H9 (cell line): ENCODE measurements around the gene DPP6. TPM values are rescaled to one million over a fixed set of nuclear protein-coding genes. Genes with fewer than 3 reads are reported as not detected.

Experiments used
- DNase-seq: peaks from one replicate; pipeline ENCODE4 v3.0.0-alpha.2; 2017
- H2AFZ ChIP-seq: one replicate; pipeline ENCODE4 v1.6.1; 2013; ENCODE audit warnings: mild to moderate bottlenecking, low read length, control low read depth, moderate library complexity
- H2AK5ac ChIP-seq: 2 replicates; pipeline ENCODE4 v1.6.1; 2013; ENCODE audit warnings: low read length, control low read depth, mixed read lengths; ENCODE audit not compliant: insufficient read length
- H2BK120ac ChIP-seq: one replicate; pipeline ENCODE4 v1.6.1; 2013; ENCODE audit warnings: low read depth, mild to moderate bottlenecking, low read length, control low read depth, inconsistent platforms; ENCODE audit not compliant: poor library complexity, severe bottlenecking
- H2BK12ac ChIP-seq: 2 replicates; pipeline ENCODE4 v1.6.1; 2013; ENCODE audit warnings: low read length, control low read depth, mixed read lengths, low read depth; ENCODE audit not compliant: insufficient read length
- H2BK15ac ChIP-seq: 2 replicates; pipeline ENCODE4 v1.6.1; 2013; ENCODE audit warnings: low read depth, low read length, control low read depth
- H2BK20ac ChIP-seq: one replicate; pipeline ENCODE4 v1.6.1; 2013; ENCODE audit warnings: low read depth, mild to moderate bottlenecking, low read length, control low read depth, inconsistent platforms; ENCODE audit not compliant: poor library complexity, severe bottlenecking
- H2BK5ac ChIP-seq: 2 replicates; pipeline ENCODE4 v1.6.1; 2013; ENCODE audit warnings: low read length, control low read depth, mixed read lengths; ENCODE audit not compliant: insufficient read length
- H3K14ac ChIP-seq: 2 replicates; pipeline ENCODE4 v1.6.1; 2013; ENCODE audit warnings: low read length, control low read depth; ENCODE audit not compliant: insufficient read depth
- H3K18ac ChIP-seq: 2 replicates; pipeline ENCODE4 v1.6.1; 2013; ENCODE audit warnings: low read depth, mild to moderate bottlenecking, mixed read lengths, low read length, control low read depth; ENCODE audit not compliant: insufficient read length
- H3K23ac ChIP-seq: 2 replicates; pipeline ENCODE4 v1.6.1; 2013; ENCODE audit warnings: low read length, control low read depth, mixed read lengths, low read depth; ENCODE audit not compliant: insufficient read length
- H3K23me2 ChIP-seq: 2 replicates; pipeline ENCODE4 v1.6.1; 2013; ENCODE audit warnings: low read depth, mild to moderate bottlenecking, mixed read lengths, low read length, control low read depth; ENCODE audit not compliant: insufficient read length, poor library complexity, severe bottlenecking
- H3K27ac ChIP-seq: 2 replicates; pipeline ENCODE4 v1.5.1; 2013; ENCODE audit warnings: low read length, control low read depth, mixed read lengths, low read depth; ENCODE audit not compliant: insufficient read length
- H3K27me3 ChIP-seq: 2 replicates; pipeline ENCODE4 v1.6.1; 2013; ENCODE audit warnings: low read length, control low read depth, inconsistent platforms; ENCODE audit not compliant: insufficient read depth
- H3K4ac ChIP-seq: 2 replicates; pipeline ENCODE4 v1.6.1; 2013; ENCODE audit warnings: low read depth, mild to moderate bottlenecking, control low read depth, inconsistent platforms, low read length, moderate library complexity
- H3K4me1 ChIP-seq: 2 replicates; pipeline ENCODE4 v1.6.1; 2013; ENCODE audit warnings: low read length, control low read depth, inconsistent platforms; ENCODE audit not compliant: insufficient read depth
- H3K4me2 ChIP-seq: 2 replicates; pipeline ENCODE4 v1.6.1; 2013; ENCODE audit warnings: low read length, control low read depth, mixed read lengths; ENCODE audit not compliant: insufficient read length, insufficient read depth
- H3K56ac ChIP-seq: 2 replicates; pipeline ENCODE4 v1.6.1; 2013; ENCODE audit warnings: low read depth, mild to moderate bottlenecking, mixed read lengths, low read length, control low read depth; ENCODE audit not compliant: insufficient read length
- H3K79me1 ChIP-seq: 2 replicates; pipeline ENCODE4 v1.6.1; 2013; ENCODE audit warnings: low read depth, mild to moderate bottlenecking, moderate library complexity, low read length, control low read depth, inconsistent platforms; ENCODE audit not compliant: insufficient read depth, poor library complexity, severe bottlenecking
- H3K79me2 ChIP-seq: 2 replicates; pipeline ENCODE4 v1.6.1; 2013; ENCODE audit warnings: low read length, control low read depth, inconsistent platforms; ENCODE audit not compliant: insufficient read depth
- H3K9ac ChIP-seq: 2 replicates; pipeline ENCODE4 v1.6.1; 2013; ENCODE audit warnings: low read length, control low read depth, mixed read lengths; ENCODE audit not compliant: insufficient read length; ENCODE audit errors: extremely low read depth
- H3K9me3 ChIP-seq: one replicate; pipeline ENCODE4 v1.6.1; 2013; ENCODE audit warnings: low read depth, low read length, inconsistent platforms; ENCODE audit not compliant: control insufficient read depth
- H3T11ph ChIP-seq: one replicate; pipeline ENCODE4 v1.6.1; 2013; ENCODE audit warnings: mild to moderate bottlenecking, low read length, control low read depth, inconsistent platforms
- H4K20me1 ChIP-seq: one replicate; pipeline ENCODE4 v1.6.1; 2013; ENCODE audit not compliant: control insufficient read depth, insufficient read length, insufficient read depth
- H4K5ac ChIP-seq: 2 replicates; pipeline ENCODE4 v1.6.1; 2013; ENCODE audit warnings: low read depth, mild to moderate bottlenecking, mixed read lengths, low read length, control low read depth; ENCODE audit not compliant: insufficient read length
- H4K8ac ChIP-seq: replicated peaks from 2 replicates; pipeline ENCODE4 v1.6.1; 2013; ENCODE audit warnings: low read length, control low read depth, mixed read lengths, low read depth; ENCODE audit not compliant: insufficient read length
- H4K91ac ChIP-seq: 2 replicates; pipeline ENCODE4 v1.6.1; 2013; ENCODE audit warnings: low read depth, mild to moderate bottlenecking, moderate library complexity, mixed read lengths, low read length, control low read depth; ENCODE audit not compliant: insufficient read length
- H3K27ac Mint-ChIP-seq, 3 experiments: 2 replicates in 2 of 3; 3 replicates in 1 of 3; pipeline ENCODE4 v1.8.0; 2020 to 2021; ENCODE audit warnings: mixed read lengths in 3 of 3, mild to moderate bottlenecking in 1 of 3, moderate library complexity in 1 of 3
- H3K27me3 Mint-ChIP-seq: 2 replicates; pipeline ENCODE4 v1.8.0; 2021; ENCODE audit warnings: low read depth, mild to moderate bottlenecking, moderate library complexity, mixed read lengths
- H3K36me3 Mint-ChIP-seq, 3 experiments: 2 replicates in 2 of 3; 3 replicates in 1 of 3; pipeline ENCODE4 v1.8.0; 2020 to 2021; ENCODE audit warnings: low read depth in 3 of 3, mixed read lengths in 3 of 3; ENCODE audit not compliant: insufficient read depth in 1 of 3
- H3K4me1 Mint-ChIP-seq, 2 experiments: 2 replicates each; pipeline ENCODE4 v1.8.0; 2020; ENCODE audit warnings: mixed read lengths in 2 of 2
- H3K4me3 Mint-ChIP-seq, 2 experiments: 2 replicates in 1 of 2; 3 replicates in 1 of 2; pipeline ENCODE4 v1.8.0; 2020 to 2021; ENCODE audit warnings: mild to moderate bottlenecking in 2 of 2, mixed read lengths in 2 of 2, moderate library complexity in 1 of 2
- H3K9me3 Mint-ChIP-seq, 2 experiments: 2 replicates in 1 of 2; 3 replicates in 1 of 2; pipeline ENCODE4 v1.8.0; 2020; ENCODE audit warnings: mild to moderate bottlenecking in 2 of 2, mixed read lengths in 2 of 2, moderate library complexity in 1 of 2
- CTCF ChIP-seq: fragments of 200-600 bp; sonication (generic); conservative IDR thresholded peaks from 3 replicates; pipeline ENCODE4 v1.8.0; 2021; ENCODE audit warnings: antibody characterized with exemption, mild to moderate bottlenecking
- WGBS: extraction: QIAGEN DNeasy Blood & Tissue Kit; methylation state at CpG from one replicate; pipeline ENCODE4 v1.1.7; 2013; ENCODE audit warnings: missing lambda C conversion rate, low lambda C conversion rate, mixed read lengths; ENCODE audit not compliant: insufficient read length; ENCODE audit errors: extremely low coverage; 5-methylcytosine and 5-hydroxymethylcytosine counted together
- total RNA-seq: library from RNA; stranded (reverse); gene quantifications from 2 replicates; pipeline ENCODE4 v1.2.1, GENCODE V29; 2021

DPP6 gene
- total RNA-seq, 1 experiment from 2014 or later = 4.5 TPM

DNA sequence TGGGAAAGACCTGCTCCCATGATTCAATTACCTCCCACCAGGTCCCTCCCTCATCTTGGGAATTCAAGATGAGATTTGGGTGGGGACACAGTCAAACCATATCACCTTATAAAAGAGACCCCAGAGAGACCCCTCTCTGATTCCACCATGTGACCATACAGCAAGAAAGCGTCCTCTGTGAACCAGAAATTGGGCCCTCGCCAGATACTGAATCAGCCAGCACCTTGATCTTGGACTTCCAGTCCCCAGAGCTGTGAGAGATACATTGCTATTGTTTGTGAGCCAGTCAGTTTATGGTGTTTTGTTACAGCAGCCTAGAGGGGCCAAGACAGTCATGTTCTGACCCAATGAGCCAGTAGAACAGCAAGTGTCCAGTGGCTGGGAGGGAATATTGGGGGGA lies 718.2 kb downstream of the DPP6 start:
- H3K4me1 Mint-ChIP-seq = peaks cover 19% of the 10 kb centered on the region in 2 experiments
- TF ChIP-seq CTCF = no peak
- no peaks in the 10 kb centered on the region for H3K27me3 ChIP-seq
- H4K5ac ChIP-seq = no peak overlapping the region
- H3K18ac ChIP-seq = no peak overlapping the region
- H2BK15ac ChIP-seq = no peak overlapping the region
- H4K20me1 ChIP-seq = no peaks in the 10 kb centered on the region
- H3K9me3 Mint-ChIP-seq = peaks cover 0 to 2% of the 10 kb centered on the region in 2 experiments; a peak in 2 of 5 replicates
- no peak overlapping the region for H2BK12ac ChIP-seq
- no peak overlapping the region for H3K23ac ChIP-seq
- no peak overlapping the region for H4K91ac ChIP-seq
- H2BK5ac ChIP-seq = no peak overlapping the region
- H3K23me2 ChIP-seq = no peaks in the 10 kb centered on the region
- no peaks in the 10 kb centered on the region for H3K79me1 ChIP-seq
- H3K4me2 ChIP-seq = no peak overlapping the region
- H2BK120ac ChIP-seq = no peak overlapping the region
- H3K27me3 Mint-ChIP-seq = peaks cover 3% of the 10 kb centered on the region; the same call in 1 of the 2 replicates
- H3K4me3 Mint-ChIP-seq = no peak overlapping the region
- H3K27ac Mint-ChIP-seq = no peak overlapping the region
- no peak overlapping the region for H2AK5ac ChIP-seq
- H3K9me3 ChIP-seq = no peaks in the 10 kb centered on the region
- no peak overlapping the region for H4K8ac ChIP-seq
- no peak overlapping the region for H3T11ph ChIP-seq
- WGBS = no CpG with 5 or more reads among the region's 2 CpGs
- no peak overlapping the region for H3K56ac ChIP-seq
- H2AFZ ChIP-seq = no peak overlapping the region
- no peak overlapping the region for H3K4ac ChIP-seq
- H3K79me2 ChIP-seq = no peaks in the 10 kb centered on the region
- H3K27ac ChIP-seq = no peak overlapping the region
- H2BK20ac ChIP-seq = no peak overlapping the region
- H3K9ac ChIP-seq = no peak overlapping the region
- DNase-seq = no peak
- H3K14ac ChIP-seq = no peak overlapping the region
- peaks cover 5 to 7% (median 6%) of the 10 kb centered on the region in 3 experiments; a peak in 5 of 7 replicates for H3K36me3 Mint-ChIP-seq
- H3K4me1 ChIP-seq = peaks cover 7% of the 10 kb centered on the region
